ENCODE data around the gene ABCA12.
"Not testable (repeated sequence)": the region's sequence is repeated elsewhere in the genome, so short reads cannot be mapped to it uniquely, and the experiment has no call there.

The ABCA12 gene

DNA sequence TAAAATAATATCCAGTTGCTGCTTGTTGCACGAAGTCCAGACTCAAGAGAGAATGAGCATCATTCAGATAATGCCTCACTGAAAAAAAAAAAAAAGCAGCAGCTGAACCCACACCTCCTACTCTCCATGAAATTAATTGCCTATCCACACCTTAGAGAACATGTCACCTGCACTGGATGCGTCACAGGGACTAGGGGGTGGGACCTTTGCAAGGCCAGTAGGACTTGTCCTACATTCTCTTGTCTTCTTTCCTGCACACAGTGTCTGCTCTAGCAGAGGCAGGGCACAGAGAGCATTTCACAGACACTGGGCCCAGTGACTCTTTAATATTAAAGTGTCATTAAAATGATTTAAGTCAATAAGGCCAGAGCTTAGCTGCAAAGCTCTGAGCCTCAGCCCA is at the start of gene ABCA12:
Gene ABCA12 (minus strand): TSS at position 148 of the 400 bp plus-strand sequence. CDS start 418 bp downstream, outside the sequence.
- peak; percentile 56 for DNase-seq (ENCODE audit: low read depth, low spot score)
- peak within 1 kb of the TSS; percentile 99 for H3K27ac ChIP-seq

DNA sequence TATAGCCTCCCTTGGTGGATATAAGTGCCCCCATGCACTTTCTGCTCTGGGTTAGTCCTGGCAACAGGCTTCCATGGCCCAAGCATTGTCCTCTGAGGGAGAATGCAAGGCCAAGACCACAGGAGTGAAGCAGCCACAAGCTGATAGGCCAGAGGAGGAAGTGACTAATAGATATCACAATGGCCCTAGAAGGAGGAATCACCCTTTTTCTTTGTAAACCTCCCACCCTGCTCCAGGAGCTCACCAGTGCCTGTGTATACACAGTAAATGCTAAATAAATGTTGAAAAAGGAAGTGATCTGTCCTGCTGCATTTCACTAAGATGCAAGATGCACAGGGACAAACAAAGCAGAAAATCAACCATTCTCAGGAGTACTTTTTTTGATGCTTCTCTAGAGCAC is 49.7 kb upstream of the ABCA12 start:
- peak overlapping the region; percentile 96 for H3K27ac ChIP-seq
- DNase-seq (ENCODE audit: low read depth, low spot score): no peak

DNA sequence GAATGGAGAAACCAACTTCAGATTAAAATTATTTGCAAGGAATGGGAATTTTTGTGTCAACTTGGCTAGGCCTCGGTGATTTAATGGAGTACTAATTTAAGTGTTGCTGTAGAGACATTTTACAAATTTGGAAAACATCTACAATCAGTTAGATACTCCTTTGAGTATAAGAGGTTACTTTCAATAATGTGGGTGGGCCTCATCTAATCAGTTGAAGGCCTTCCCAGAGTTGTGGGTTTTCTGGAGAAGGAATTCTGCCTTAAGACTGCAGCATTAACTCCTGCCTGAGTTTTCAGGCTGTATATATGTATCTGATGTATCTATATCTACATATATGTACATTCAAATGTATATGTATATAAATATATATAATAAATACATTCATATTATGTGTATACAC is 47.6 kb upstream of the ABCA12 start:
- no peak overlapping the region for H3K27ac ChIP-seq
- DNase-seq (ENCODE audit: low read depth, low spot score): no peak

- DNase-seq (ENCODE audit: low read depth, low spot score): no peak
- no peak overlapping the region for H3K27ac ChIP-seq
Observed at GRCh38 chr2:215178121-215178520, 39.7 kb upstream of the ABCA12 start.

DNA sequence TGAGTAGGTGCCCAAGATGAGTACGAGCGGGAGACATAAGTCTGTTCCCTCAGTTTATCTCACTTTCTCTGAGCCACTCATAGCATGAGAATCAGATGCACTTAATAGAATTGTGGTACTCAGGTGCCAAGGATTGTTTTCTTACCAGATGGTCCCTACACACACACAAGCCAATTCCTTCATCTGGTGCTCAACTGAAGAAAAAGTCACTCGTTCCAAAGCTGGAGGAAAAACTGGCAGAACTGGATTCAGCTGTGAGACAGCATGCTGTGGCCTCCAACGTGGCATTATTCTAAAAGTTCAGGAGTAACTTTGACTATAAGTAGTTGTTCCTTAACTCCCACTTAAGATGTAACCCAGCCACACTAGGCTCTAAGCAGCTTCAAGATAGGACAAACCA is 33.4 kb upstream of the ABCA12 start:
- no peak for DNase-seq (ENCODE audit: low read depth, low spot score)
- no peak overlapping the region for H3K27ac ChIP-seq

GRCh38 chr2:215171151-215171550 is 32.7 kb upstream of the ABCA12 start:
- H3K27ac ChIP-seq: no peak overlapping the region
- DNase-seq (ENCODE audit: low read depth, low spot score): no peak

- not testable (repeated sequence) for DNase-seq (ENCODE audit: low read depth, low spot score); H3K27ac ChIP-seq
Observed at GRCh38 chr2:215166505-215166904, 28.1 kb upstream of the ABCA12 start.

DNA sequence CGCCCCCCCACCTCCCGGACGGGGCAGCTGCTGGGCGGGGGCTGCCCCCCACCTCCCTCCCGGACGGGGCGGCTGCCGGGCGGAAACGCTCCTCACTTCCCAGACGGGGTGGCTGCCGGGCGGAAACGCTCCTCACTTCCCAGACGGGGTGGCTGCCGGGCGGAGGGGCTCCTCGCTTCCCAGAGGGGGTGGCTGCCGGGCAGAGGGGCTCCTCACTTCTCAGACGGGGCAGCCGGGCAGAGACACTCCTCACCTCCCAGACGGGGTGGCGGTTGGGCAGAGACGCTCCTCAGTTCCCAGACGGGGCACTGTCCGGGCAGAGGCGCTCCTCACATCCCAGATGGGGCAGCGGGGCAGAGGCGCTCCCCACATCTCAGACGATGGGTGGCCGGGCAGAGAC is 24.9 kb upstream of the ABCA12 start:
- not testable (repeated sequence) for H3K27ac ChIP-seq

GRCh38 chr2:215161301-215161829 is 22.9 kb upstream of the ABCA12 start:
- no peak for DNase-seq (ENCODE audit: low read depth, low spot score)
- H3K27ac ChIP-seq: no peak overlapping the region

More for the DNA sequence above, 24.9 kb upstream of the ABCA12 start:
- DNase-seq (ENCODE audit: low read depth, low spot score): not testable (repeated sequence)

DNA sequence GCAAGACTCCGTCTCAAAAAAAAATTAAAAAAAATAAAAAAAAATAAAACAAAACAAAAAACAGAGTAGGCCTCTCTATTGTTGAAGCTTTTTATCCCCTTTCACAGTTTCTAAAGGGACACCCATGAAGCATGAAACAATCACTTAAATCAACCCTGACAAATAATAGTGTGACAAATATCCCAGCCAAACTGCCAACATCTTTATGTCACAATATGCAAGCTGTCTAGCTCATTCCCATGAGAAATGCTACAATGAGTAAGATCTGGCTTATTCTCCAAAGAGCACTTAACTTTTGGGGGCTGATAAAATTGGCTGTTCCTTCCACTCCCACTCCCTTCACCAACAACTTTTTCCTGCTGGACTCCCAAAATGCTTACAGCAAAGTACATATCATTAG is 21.7 kb upstream of the ABCA12 start:
- no peak overlapping the region for H3K27ac ChIP-seq
- DNase-seq (ENCODE audit: low read depth, low spot score): no peak

DNA sequence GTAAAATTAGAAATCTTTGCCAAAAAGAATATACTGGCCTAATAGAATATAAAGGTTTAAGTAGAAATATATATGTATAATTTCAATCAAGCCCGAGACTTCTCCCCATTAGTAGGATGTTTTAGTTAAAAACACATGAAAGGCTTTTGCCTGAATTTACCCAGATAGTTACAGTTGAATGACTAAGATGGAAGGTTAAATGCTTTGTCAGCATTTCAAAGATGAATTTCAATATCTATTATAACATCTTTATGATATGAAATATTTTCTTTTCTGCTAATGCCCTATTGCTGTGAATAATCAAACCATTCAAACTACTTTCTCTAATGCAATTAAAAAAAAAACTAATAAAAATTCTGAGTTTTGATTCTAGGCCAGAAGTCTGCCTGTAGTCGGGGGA is 18.0 kb upstream of the ABCA12 start:
- no peak overlapping the region for H3K27ac ChIP-seq
- DNase-seq (ENCODE audit: low read depth, low spot score): no peak

GRCh38 chr2:215149894-215150293 is 11.5 kb upstream of the ABCA12 start:
- no peak overlapping the region for H3K27ac ChIP-seq
- no peak for DNase-seq (ENCODE audit: low read depth, low spot score)

DNA sequence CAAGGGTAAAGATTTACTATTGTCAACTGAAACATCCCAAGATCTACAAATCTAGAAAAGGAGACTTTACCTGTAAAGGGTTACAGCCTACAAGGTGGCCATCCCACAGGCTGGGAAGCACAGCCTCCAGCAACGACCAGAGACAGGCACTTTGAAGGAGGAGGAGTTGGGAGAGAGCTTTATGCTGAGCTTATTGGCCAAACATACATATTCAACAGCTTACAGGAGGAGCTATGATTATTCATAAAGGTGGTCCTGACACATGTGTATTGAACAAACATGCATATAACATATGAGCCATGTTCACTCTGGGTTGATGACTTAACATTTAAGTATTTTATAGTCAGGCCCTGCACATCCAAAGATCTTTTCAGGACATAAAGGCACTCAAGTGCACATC is 11.1 kb upstream of the ABCA12 start:
- H3K27ac ChIP-seq: no peak overlapping the region
- DNase-seq (ENCODE audit: low read depth, low spot score): no peak

DNA sequence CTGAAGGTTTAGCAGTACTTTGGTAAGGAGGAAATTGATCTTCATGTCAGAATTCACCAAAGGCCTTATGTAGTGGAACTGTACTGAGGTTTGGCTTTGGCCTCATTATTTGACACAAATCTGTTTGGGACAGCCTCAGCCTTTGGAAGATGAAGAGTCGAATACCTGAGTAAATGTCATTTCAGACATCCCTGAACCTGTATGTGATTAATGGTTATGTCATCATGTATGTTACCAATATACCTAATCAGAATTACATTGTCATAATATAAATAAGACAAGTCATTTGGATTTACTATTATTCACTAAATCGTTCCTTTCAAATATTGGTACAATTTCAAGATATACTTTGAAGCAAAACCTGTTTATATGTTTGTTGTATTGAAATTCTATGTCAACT is 10.6 kb upstream of the ABCA12 start:
- no peak for DNase-seq (ENCODE audit: low read depth, low spot score)
- no peak overlapping the region for H3K27ac ChIP-seq

DNA sequence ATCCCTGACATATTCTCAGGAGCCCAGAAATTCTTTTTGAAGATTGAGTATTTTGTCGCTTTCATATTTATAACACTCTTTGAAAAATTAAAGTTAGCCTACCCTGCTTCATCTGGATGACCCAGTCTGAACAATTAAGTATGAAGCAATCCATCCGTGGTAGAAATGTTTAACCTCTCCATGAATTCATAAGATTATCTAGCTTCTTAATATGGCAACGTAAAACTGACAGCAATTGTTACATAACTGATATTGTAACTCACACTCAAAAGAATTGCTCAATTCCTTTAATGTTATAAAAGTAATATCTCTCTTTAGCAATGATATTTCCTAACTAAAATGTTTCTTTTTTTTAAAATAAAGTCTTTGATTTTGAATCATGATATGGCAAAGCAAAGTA is 7.2 kb upstream of the ABCA12 start:
- DNase-seq (ENCODE audit: low read depth, low spot score): no peak

GRCh38 chr2:215144106-215144875 is 5.9 kb upstream of the ABCA12 start:
- H3K27ac ChIP-seq: no peak overlapping the region
- DNase-seq (ENCODE audit: low read depth, low spot score): no peak

More for the DNA sequence above, 7.2 kb upstream of the ABCA12 start:
- no peak overlapping the region for H3K27ac ChIP-seq

DNA sequence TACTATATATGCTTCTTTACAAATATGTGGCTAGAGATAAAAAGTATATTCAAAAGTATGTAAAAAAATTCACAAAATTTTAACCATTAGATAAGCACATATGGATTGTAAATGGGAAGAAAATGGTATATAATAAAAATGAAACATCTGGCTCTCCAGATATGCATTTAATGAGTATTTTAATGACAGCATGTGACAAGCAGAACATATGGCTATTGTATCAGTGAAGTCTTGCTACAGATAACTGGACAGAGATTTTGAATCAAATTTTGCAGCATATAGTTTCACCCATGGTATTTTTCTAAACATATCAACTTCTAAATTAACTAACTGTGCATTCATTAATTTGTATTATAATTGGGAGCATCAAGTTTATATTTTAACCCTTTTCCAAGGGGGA is 5.0 kb upstream of the ABCA12 start:
- H3K27ac ChIP-seq: no peak overlapping the region
- no peak for DNase-seq (ENCODE audit: low read depth, low spot score)

DNA sequence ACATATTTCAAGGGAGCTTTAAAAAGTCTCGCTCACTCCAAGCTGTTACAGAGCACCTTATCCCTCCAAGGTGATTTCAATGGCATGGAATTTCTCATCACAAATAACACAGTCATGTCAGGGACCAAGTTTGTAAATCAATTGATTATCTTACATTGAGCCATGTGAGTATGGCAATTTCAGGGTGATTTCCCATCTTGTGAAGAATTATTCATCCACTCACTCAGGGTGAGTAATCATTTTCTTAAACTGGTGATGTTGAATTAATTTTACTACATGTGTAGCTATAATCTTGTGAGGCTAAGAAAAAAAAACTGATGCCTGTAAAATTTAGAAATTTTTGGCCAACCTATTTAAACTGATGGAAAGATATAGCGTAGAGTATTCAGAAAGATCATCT is 3.3 kb upstream of the ABCA12 start:
- DNase-seq (ENCODE audit: low read depth, low spot score): no peak
- H3K27ac ChIP-seq: peak overlapping the region; percentile 99

DNA sequence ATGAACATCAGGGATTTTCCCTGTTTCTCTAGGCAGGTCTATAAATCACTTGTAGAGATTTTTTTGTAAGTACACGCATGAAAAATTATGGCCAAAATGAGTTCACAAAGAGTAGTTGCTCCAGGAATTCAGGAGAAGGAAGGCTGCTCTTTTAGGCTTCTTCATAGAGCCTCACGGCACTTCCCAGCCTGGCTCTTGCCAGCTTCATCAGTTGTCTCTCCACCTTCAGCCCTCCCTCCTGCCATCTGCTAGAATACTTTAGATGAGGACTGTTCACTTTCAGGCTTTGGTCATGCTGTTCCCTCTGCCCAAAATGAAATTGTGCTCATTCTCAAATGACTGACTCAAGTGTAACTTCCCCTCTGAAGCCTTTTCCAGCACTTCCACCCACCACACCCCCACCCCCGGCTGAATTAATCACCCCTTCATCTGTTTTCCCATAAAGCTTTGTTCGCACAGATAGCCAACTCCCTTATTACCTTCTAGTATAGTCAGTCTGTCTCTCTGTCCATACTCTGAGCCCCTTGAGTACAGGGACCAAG is 1.8 kb upstream of the ABCA12 start:
- DNase-seq (ENCODE audit: low read depth, low spot score): no peak
- H3K27ac ChIP-seq: peak overlapping the region; percentile 99

- peak; percentile 73 for DNase-seq (ENCODE audit: low read depth, low spot score)
- peak overlapping the region; percentile 99 for H3K27ac ChIP-seq
Observed at GRCh38 chr2:215137741-215138340, 585 bp downstream of the ABCA12 start.

DNA sequence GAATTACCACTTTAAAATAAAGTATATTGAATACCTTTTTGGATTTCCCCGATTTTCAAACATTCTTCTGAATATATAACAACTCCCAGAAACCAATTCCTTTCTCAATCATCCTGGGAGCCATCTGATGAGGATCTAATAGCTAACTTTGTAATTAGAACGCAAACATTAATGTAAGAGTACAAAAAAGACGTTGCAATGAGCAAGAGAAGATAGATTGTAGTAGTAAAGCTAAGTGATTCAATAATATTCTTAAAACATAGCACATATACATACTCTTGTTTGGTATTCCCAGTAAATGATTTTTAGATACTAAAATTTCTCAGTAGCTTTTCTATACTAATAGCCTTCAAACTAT is 1.1 kb downstream of the ABCA12 start:
- DNase-seq (ENCODE audit: low read depth, low spot score): no peak
- peak overlapping the region; percentile 99 for H3K27ac ChIP-seq

Data from epithelial cell of prostate (primary cell).